Fibroblast of lung (primary cell): ENCODE data around the gene PCDHGC3.

Experiments
- EZH2 ChIP-seq: IDR thresholded peaks from 2 replicates; pipeline ENCODE4 v1.5.1; 2012; ENCODE audit warnings: low read length, control low read depth, mild to moderate bottlenecking; ENCODE audit errors: missing control alignments
- TF ChIP-seq, protein P1 (sequence below), 2 donors: IDR thresholded peaks in 1 of 2; conservative IDR thresholded peaks in 1 of 2; 1 replicate in 1 of 2; 2 replicates in 1 of 2; pipeline ENCODE4 v1.5.1; 2011 to 2012; ENCODE audit warnings: low read length in 2 of 2, control low read depth in 1 of 2, inconsistent platforms in 1 of 2, low read depth in 1 of 2, mild to moderate bottlenecking in 1 of 2

GRCh38 chr5:141508440-141508797 lies 32.7 kb downstream of the PCDHGC3 start:
- TF ChIP-seq, protein P1, sequence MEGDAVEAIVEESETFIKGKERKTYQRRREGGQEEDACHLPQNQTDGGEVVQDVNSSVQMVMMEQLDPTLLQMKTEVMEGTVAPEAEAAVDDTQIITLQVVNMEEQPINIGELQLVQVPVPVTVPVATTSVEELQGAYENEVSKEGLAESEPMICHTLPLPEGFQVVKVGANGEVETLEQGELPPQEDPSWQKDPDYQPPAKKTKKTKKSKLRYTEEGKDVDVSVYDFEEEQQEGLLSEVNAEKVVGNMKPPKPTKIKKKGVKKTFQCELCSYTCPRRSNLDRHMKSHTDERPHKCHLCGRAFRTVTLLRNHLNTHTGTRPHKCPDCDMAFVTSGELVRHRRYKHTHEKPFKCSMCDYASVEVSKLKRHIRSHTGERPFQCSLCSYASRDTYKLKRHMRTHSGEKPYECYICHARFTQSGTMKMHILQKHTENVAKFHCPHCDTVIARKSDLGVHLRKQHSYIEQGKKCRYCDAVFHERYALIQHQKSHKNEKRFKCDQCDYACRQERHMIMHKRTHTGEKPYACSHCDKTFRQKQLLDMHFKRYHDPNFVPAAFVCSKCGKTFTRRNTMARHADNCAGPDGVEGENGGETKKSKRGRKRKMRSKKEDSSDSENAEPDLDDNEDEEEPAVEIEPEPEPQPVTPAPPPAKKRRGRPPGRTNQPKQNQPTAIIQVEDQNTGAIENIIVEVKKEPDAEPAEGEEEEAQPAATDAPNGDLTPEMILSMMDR (conservative IDR thresholded peaks at IDR 0.05 in 1 of 2, IDR thresholded peaks at IDR 0.05 in 1 of 2; ENCODE audit: low read depth in 1 of 2, low read length in 2 of 2), result no peak
- no peak for TF ChIP-seq EZH2
